HG03469 (cell line): ENCODE results near the gene RSAD1.

Experiments used
- ATAC-seq: cut with Tn5 transposase; IDR thresholded peaks from one replicate; pipeline ENCODE4 v1.9.1; 2021; ENCODE audit warnings: mild to moderate bottlenecking, moderate library complexity, moderate number of reproducible peaks; ENCODE audit not compliant: unreplicated experiment

RSAD1 gene

GRCh38 chr17:50517011-50517410 is 38.4 kb downstream of the RSAD1 start:
- no peak for ATAC-seq

GRCh38 chr17:50517504-50518383 is 39.1 kb downstream of the RSAD1 start:
- ATAC-seq = no peak

GRCh38 chr17:50518384-50519023 is 39.8 kb downstream of the RSAD1 start:
- ATAC-seq = no peak

DNA sequence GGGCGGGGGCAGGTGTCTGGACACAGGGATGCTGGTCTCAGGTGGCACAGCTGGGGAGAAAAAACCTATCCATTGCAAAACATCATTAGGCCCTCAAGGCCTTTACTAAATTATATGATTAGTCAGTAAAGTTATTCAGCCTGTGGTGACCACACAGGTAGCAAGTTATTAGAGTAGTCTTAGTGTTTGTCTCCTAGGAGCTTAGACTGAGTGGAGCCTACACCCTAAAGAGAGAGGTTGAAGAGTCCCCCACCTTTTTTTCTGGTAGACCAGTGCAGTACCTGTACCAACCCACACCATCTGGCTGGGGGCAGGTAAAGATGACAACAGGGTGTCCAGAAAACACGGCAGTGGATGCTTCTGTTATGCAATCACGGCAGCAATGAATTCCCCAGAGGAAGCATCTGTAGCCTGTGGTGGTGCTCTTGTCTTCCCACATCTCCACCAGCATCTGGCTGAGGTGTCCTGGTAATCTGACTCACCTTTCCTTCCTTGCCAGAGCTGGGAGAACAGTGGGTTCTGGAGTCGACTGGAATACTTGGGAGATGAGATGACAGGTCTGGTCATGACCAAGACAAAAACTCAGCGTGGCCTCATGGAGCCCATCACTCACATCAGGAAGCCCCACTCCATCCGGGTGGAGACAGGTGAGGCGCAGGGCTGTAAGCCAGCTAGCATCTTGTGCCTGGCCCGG is 40.6 kb downstream of the RSAD1 start:
- no peak for ATAC-seq

GRCh38 chr17:50520483-50520882 is 41.8 kb downstream of the RSAD1 start:
- no peak for ATAC-seq

DNA sequence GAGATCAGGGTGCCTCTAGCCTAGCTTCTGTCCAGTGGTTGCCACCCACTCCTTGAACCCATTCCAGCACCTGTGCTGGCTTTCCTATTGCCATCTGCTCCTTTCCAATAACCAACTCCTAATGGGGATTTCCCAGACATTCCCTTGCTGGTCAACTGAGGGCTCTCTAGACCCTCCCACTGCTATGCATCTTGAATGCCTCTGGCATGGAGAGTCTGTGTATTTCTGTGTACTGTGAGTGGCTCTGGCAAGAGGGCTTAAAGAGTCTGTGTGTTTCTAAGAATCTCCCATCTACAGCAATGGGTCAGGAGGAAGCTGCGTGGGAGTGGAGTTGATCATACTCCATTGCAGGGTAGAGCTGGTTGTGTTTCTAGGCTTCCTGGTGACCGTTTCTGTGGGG is 42.9 kb downstream of the RSAD1 start:
- no peak for ATAC-seq

DNA sequence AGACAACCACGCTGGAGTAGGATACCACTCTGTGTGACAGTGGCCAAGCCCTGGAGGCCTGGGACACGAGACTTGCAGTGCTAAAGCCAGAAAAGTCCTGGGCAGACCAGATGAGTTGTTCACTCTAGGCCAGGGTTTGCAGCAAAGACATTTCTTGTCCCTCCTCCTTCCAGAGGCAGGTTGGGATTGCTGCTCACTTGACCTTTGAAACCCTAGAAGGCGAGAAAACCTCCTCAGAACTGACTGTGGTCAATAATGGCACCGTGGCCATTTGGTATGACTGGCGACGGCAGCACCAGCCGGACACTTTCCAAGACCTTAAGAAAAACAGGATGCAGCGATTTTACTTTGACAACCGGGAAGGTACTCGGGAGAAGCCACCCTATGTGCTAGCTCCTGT is 44.1 kb downstream of the RSAD1 start:
- ATAC-seq = no peak

- no peak for ATAC-seq
Measured at GRCh38 chr17:50523208-50523607, 44.5 kb downstream of the RSAD1 start.

DNA sequence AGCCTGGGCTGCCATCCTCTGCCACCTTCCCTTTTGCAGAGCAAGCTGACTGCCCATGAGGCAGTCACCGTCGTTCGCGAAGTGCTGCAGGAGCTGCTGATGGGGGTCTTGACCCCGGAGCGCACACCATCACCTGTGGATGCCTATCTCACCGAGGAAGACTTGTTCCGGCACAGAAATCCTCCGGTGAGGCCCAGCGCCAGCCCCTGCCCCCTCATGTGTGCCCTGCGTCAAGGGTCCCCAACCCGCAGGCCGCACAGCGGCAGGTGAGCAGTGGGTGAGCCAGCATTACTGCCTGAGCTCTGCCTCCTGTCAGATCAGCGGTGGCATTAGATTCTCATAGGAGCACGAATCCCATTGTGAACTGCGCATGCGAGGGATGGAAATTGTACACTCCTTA is 46.2 kb downstream of the RSAD1 start:
- ATAC-seq = no peak

DNA sequence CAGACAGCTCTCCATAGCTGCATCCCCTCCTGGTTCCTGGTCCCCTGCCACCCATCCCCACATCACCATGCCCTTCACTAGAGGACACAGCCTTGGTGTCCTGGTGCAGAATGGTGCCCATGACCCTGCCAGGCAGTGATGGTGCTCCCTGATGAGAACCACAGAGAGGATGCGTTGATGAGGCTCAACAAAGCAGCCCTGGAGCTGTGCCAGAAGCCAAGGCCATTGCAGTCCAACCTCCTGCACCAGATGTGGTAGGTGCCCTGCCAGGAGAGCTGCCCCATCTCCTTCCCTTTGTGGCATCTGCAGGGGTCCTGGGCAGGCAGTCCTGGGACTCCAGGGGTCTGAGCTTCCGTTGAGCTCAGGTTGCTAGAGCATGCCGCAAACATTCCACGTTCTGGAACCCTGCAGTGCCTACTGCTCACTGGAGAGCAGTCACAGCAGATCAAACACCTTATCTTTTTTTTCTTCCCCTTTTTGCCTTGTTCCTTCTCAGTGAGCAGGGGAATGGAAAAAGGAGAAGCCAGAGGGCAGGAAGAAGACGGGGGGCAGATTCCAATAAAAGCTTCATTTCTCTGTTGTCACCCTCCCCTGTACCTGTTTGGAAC is 48.6 kb downstream of the RSAD1 start:
- no peak for ATAC-seq

DNA sequence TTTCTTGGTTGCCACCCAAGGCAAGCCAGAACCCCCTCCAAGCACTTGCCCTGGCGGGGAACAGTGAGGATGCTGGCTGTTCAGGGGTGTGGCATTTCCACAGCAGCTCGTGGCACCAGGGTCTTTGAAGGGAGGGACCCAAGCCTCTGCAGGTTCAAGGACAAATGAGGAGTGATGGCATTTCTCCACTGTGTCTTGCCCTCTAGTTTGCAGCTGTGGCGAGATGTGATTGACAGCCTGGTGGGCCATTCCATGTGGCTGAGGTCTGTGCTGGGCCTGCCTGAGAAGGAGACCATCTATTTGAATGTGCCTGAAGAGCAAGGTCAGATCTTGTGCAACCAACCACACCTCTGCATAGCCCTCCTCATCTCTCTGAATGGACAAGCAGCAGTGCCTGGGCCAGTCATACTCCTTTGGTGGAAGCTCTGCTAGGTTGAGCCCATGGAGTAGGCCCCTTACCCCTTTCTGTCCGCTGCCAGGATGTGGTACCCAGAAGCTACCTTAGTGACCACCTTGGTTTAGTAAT is 49.4 kb downstream of the RSAD1 start:
- ATAC-seq = no peak

DNA sequence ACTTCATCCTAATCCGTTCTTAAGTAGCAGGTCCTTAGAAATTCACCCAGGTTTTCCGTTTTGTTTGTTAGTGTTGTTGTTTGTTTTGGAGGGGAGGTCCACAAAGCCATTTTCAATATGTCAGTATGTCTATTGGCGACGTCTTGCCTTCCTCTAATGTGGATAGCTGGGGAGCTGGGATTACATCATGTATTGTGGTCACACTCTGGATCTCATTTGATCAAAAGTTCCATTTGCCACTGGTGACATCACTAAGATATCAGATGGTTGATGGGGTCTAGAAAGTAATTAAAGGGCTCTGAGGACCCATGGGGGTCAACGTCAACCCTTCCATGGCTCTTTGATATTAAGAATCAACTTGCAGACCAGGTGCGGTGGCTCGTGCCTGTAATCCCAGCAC is 51.2 kb downstream of the RSAD1 start:
- ATAC-seq = no peak

DNA sequence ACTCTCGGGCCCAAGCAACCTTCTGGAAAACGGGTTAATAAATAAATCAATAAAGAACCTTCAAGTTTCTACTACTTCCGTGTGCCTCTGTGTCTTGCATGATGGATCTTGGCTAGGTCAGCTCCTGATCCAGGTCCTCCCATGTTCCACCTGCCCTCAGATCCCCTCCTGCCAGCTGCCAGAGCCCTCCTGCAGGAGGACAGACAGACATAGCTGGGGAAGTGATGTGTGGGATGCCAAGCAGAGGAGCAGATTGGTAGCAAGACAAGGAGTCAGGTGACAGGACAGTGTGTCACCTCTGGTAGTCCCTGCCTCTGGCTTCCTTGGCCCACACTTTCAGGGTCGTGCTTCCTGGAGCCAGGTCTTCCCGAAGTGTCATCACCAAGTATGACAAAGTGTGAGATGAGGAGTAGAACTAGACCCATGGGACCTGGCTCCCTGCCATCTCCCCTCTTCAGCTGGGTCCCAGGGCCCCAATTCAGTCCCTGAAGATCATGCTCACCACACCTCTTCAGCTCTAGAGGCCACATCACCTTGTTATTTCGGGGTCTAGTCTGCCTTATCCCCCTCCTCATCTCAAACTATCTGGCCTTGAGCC is 52.9 kb downstream of the RSAD1 start:
- ATAC-seq = no peak

DNA sequence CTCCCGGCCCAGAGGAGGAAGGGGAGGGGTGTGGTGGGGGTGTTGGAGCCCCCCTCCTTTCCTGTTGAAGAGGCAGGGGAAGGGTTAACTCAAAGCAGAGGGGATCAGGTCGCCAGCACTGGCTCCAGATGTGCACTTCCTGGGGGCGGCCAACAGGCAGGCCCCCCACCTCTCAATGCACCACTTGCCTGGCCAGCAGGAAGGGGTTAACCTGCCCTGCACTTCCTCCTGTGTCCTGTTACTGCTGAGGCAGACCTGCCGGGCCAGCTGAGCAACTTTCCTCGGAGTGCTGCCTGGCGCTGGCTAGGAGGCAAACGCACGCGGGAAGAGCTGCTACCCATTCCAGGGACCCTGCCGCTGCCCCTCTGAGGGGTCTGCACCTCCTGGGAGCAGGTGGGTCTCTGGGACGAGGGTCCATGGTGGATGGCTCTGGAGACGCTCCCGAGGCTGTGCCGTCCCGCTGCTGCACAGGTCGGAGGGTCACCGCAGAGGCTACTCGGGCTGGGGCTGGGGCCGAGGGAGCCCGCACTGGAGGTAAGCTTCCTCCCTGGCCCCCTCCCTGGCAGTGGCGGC is 53.9 kb downstream of the RSAD1 start, which contains the start of gene EPN3:
TSS of gene EPN3 (plus strand) at position 284 of the 573 bp plus-strand sequence. CDS start 3,822 bp downstream, outside the sequence.
- no peak for ATAC-seq

DNA sequence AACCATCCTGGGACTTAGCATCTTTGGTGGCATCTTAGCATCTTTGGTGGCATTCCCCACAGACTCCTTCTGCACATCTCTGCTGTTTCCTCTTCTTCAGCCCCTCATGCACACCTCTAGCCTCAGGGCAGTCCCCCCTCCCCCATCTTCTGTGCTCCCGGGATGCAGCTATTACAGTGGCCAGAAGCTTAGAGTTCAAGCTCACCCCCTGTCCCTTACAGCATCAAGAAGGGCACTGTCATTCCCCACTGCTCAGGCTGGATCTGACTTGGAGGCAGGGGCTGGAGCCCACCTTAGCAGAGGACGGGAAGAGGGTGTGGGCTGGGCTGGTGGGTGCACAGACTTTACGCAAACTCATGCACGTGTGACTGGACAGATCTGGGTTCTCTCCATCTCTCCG is 54.5 kb downstream of the RSAD1 start:
- ATAC-seq = no peak

GRCh38 chr17:50533720-50534148 is 55.1 kb downstream of the RSAD1 start:
- no peak for ATAC-seq

DNA sequence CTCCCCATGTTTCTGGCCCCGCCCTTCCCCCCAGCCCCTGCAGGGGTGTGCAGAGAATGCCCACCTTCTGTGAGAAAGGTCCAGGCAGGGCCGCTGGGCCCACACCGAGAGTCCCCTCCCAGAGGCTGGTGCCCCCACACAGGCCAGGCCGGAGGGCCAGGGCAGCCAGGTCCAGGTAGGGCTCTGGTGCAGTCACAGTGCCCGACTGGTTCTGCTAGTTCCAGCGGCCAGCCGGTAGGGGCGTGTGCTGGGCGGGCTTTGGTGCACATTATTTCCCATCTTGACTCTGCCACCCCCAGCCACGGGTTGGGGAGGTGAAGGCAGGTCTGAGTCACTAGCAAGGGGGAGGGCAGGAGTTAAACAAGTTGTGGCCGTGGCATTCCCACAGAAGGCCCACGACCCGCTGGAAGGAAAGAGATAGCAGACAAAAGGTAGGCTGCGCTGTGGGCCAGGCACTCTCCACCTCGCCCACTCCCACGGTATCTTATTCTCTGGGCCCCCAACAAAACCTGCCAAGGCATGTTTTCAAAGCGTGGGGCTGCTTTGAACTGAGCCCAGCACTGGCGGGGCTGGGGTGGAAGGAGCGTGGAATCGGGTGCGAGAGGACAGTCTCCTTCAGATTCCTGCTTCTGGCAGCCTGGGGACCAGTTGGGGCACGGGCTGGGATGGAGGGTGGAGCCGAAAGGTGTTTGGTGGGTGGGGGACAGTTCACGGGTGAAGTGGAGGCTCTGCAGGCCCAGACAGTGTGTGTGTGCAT is 55.7 kb downstream of the RSAD1 start:
- ATAC-seq = no peak

- ATAC-seq = no peak
Measured at GRCh38 chr17:50534979-50535326, 56.3 kb downstream of the RSAD1 start.

DNA sequence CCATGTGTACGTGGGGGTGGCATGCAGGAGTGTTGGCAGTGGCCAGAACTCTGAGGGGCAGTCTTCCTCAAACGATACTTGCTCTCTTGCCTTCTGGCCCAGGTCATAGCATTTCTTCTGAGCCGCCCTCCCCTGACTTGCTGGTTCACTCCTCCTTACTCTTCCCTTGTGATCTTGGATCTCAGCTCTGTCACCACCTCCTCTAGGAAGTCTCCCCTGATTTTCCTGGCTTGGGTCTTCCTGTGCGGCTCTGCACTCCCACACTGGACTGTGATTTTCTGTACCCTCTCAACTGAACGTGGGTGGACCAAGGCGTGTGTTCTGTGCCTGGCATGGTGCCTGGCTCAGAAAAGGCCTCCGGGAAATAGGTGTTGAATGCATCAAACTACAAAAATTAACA is 56.7 kb downstream of the RSAD1 start:
- no peak for ATAC-seq
